Endometrial microvascular endothelial cells (primary cell): ENCODE data around the gene WFDC1. TPM values are rescaled to one million over a fixed set of nuclear protein-coding genes. Genes with fewer than 3 reads are reported as not detected.
"Not testable (repeated sequence)": the region's sequence is repeated elsewhere in the genome, so short reads cannot be mapped to it uniquely, and the experiment has no call there.

Source experiments
- in situ Hi-C: cut with HindIII; loops from 2 replicates; pipeline ENCODE4 v1.10.0; 2017; ENCODE audit warnings: low sequenced_read_pairs, low pct_unique_long_range_greater_than_20kb; ENCODE audit errors: inconsistent ontology term
- total RNA-seq: library from RNA; depleted of rRNA; stranded (reverse); fragments of >200 nt; gene quantifications from one replicate; pipeline ENCODE4 v1.2.3, GENCODE V29; 2015; ENCODE audit errors: inconsistent ontology term

The WFDC1 gene
- total RNA-seq, 1 donor from 2014 or later = 0.37 TPM

DNA sequence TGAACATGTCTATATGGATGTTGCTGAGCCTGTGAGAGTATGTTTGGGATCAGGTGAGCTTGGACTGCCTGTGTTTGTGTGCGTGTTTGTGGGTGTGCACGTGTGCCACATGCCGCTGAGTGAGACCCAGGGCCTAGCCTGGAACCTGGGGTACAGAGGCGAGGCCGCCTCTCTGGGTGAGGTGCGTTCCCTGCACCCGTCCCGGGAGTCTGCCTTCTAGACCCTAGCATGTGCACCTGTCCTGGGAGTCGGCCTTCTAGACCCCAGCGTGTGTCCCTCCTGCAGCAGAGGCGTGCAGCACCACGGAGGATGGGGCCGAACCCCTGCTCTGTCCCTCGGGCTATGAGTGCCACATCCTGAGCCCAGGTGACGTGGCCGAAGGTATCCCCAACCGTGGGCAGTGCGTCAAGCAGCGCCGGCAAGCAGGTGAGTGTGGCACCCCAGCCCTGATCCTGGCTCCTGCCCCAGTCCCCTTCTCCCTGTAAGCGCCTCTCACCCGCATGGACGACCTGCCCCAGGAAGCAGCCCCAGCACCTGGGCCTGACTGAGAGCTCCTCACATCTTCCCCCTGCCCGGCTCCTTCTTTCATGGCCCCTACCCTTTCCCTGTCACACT is 24.6 kb downstream of the WFDC1 start:
- in situ Hi-C loops = no loop called here

DNA sequence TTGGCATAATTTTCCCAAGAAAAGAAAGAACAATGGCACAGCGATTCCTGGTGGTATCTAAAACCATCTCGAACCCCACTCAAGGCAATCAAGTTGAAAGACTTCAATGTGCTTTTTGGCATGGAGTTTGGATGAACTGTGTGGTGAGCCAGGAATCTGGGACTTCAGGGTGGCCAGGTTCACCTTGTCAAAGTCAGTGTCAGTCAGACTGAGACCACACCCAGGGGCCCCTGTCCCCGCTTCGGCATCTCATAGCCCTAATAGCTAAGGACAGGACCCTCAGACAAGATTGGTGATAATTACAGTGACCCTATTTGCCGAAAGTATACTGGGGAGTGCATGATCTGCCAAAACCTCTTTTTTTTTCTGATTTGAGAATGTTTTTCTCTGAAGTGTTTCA is 25.8 kb downstream of the WFDC1 start:
- in situ Hi-C loops = no loop called here

GRCh38 chr16:84321932-84322331 is 27.3 kb downstream of the WFDC1 start:
- in situ Hi-C loops = no loop called here

- in situ Hi-C loops = no loop called here
Measured at GRCh38 chr16:84322749-84323148, 28.1 kb downstream of the WFDC1 start.

- in situ Hi-C loops = no loop called here
Measured at GRCh38 chr16:84323606-84324005, 28.9 kb downstream of the WFDC1 start.

DNA sequence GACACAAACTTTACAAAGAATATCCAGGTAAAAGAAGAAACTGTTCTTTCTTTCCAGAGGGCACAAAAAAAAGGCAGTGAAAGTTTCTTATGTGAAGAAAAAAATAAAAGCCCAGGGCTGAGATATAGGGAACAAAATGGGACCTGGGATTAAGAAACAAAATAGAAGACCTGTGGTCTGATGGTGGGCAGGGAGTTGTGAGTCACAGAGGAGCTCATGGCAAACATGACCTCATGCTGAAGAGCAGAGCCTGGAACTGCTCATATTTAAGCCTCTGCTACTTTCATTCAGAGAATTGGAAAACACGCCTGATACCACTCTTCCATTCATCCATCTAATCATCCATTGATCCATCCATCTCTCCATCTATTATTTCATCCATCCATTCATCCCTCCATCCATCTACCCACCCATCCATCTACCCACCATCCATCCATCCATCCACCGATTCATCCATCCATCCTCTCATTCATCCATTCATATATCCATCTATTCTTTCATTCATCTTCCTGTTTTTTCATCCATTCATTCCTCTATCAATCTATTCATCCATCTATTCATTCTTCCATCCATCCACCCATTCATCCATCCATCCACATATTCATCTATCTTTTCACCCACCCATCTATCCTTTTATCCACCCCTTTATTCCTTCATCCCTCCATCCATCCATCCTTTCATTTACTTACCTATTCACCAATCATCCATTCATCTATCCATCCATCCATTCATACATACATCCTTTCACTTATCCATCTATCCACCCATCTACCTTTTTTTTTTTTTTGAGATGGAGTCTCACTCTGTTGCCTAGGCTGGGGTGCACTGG is 30.0 kb downstream of the WFDC1 start:
- in situ Hi-C loops = no loop called here

DNA sequence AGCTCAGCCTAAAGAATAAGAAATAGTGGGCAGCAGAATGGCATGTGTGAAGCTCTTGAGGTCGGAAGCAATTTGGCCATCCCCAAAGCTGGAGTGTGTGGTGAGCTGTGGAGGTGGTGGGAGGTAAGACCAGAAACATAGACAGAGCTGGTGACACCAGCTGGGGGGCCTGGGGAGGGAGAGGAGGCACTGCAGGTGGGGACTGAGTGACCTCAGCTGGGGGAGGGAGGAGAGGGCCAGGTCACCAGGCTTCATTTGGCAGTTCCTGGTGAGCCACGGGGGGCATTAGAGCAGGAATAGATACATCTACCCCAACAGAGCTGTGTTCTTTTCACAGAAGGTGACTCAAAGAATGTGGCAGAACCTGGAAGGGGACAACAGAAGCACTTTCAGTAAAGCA is 31.9 kb downstream of the WFDC1 start:
- in situ Hi-C loops = no loop called here

DNA sequence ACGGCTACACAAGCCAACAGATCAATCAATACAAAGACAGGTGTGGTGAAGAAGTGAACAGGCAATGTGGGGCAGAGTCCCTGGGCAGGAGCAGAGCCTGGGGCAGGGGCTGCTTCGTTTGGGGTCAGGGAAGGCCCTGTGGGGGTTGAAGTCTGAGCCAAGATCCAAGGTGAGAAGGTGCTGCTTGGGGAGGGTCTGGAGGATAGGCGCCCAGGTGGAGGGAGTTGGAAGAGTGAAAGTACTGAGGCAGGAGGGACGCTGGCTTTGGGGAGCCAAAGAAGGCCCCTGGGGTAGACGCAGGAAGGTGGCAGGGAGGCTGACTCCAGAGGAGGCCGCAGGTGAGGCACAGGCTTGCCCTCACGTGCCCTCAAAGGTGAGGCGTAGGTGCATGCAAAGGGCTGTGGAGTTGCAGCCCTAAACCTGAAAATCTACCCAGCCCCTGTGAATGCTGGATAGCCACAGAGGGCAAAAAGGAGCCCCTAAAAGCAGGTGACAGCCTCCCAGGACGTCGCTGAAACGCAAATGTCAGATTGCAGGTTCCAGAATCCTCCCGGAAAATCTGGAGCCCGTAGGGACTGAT is 33.3 kb downstream of the WFDC1 start:
- in situ Hi-C loops = no loop called here

- in situ Hi-C loops = no loop called here
Measured at GRCh38 chr16:84329016-84329415, 34.3 kb downstream of the WFDC1 start.

- in situ Hi-C loops = no loop called here
Measured at GRCh38 chr16:84329843-84330684, 35.4 kb downstream of the WFDC1 start.

DNA sequence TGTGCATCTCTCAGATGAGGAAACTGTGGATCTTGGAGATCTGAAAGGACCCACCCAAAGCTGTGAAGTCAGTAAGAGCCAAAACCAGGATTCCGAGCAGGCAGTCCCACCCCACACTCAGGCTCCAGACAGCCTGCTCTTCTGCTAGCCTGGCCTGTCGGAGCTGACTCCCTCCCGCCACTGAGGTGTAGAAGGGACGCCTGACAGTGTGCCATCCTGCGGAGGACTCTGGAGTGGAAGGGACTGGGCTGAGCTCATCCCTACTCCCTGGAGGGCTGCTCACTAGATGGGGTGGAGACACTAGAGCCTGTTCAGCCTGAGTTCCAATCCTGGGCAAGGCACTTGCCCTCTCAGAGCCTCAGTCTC is 36.0 kb downstream of the WFDC1 start:
- in situ Hi-C loops = no loop called here

- in situ Hi-C loops = no loop called here
Measured at GRCh38 chr16:84331998-84332780, 37.5 kb downstream of the WFDC1 start.

DNA sequence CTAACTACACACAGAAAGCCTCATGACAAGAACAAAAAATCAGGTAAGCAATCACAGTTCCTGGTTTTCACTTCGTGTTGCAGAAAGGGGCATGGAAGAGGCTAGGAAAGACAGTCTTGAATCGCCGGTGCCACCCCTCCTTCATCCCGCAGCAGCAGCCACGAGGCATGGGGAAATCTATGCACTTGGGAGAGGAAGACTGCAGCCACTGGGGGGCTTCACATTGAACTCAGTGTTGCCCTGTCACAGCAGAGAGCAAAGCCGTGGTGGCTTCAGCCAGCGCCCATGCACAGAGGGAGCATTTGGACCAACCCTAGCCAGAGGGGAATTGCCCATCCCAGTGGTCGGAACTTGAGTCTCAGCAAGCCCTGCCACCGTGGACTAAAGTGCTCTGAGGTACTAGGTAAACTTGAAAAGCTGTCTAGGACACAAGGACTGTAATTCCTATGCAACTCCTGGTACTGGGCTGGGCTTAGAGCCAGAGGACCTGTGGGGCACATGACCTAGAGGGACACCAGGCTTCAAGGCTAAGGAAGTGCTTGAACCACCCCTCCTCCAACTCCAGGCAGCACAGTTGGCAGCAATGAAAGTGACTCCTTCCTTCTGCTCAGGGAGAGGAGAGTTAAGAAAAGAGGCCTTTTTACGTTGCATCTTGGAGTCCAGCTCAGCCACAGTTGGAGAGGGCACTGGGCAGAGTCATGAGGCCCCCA is 38.5 kb downstream of the WFDC1 start:
- in situ Hi-C loops = no loop called here

GRCh38 chr16:84334058-84334457 is 39.4 kb downstream of the WFDC1 start:
- in situ Hi-C loops = no loop called here

- in situ Hi-C loops = no loop called here
Measured at GRCh38 chr16:84334482-84334881, 39.8 kb downstream of the WFDC1 start.

DNA sequence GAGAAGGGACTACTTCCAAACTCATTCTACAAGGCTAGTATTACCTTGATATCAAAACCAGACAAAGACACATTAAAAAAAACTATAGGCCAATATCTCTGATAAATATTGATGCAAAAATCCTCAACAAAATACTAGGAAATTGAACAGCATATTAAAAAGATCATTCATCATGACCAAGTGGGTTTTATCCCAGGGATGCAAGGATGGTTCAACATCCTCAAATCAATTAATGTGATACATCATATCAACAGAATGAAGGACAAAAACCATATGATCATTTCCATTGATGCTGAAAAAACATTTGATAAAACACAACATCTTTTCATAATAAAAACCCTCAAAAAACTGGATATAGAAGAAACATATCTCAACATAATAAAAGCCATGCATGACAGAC is 42.6 kb downstream of the WFDC1 start:
- in situ Hi-C loops = not testable (repeated sequence)

DNA sequence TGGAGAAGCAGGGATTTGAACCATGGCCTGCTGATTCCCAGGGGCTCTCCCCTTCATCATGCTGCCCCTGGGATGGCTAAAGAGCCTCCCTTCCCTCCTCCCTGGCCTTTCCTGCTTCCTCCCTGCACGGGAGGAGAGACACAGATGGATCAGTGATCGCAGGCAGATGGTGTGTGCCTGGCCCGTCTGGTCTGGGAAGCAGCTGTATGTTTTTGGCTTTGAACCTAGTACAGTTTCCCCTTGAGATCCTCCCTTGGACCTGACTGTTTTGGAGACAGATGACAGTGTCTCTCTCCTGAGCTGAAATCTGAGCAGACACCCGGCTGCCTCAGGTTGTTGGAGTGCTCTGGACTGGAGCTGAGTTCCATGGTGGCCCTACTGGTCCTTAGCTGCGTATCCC is 44.6 kb downstream of the WFDC1 start:
- in situ Hi-C loops = no loop called here

DNA sequence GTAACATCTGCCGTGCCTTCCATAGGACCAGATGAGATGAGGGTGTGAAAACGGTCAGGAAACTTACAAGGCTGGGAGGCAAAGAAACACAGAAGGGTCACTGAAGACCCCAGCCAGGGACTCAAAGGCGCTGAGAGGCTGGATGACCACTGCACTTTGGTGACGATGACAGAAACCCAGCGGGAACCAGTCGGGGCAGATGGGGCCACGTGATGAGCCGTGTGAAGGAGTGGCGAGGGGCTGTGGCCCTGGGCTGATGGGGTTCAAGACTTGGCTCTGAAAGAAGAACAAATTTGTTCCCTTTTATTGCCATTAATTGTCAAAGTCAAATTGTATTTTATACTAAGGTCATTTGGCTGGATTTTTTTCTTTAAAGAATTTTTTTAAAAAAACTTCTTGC is 45.1 kb downstream of the WFDC1 start:
- in situ Hi-C loops = no loop called here
